Measurements from ENCODE around the gene NRF1.
"Not testable (repeated sequence)": the region's sequence is repeated elsewhere in the genome, so short reads cannot be mapped to it uniquely, and the experiment has no call there.

Gene NRF1

DNA sequence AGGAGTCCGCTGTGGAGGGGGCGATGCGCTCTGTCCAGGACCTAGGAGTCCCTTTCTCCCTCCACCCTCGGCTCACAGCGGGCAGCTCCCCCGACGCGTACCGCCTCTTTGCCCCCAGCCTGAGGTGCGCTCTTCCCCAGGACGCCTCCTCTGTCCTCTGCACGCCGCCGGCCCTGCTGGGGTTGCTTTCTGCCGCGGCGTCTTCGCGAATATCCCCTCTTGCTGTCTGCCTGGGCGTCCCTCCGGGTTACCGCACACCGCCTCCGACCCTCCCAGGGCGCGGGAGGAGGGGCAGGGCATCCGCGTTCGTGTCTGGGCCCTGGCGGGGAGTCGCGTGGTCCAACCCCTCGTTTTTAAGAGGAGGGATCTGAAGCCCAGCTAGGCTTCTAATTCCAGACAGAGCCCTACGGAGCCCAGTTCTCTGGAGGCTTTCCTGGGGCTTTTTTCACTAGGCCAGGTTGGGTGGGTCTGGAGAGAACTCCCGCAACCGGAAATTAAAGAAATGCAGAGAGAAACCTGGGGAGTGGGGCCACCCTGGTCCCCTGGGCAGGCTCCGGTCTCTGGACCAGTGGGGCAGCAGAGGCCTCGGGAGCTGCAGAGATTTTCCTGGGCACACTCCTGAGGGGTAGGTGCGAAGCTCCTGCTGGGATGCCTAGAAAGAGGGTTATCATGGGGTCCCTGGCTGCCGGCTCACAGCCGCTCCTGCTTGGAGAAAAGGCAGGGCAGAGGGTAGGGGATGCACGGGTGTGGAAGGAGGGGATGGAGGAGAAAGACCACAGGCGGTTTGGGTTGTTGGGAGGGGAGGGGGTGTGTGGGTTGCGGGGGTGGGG, 174.4 kb downstream of the NRF1 start:
- DNase-seq: no peak

DNA sequence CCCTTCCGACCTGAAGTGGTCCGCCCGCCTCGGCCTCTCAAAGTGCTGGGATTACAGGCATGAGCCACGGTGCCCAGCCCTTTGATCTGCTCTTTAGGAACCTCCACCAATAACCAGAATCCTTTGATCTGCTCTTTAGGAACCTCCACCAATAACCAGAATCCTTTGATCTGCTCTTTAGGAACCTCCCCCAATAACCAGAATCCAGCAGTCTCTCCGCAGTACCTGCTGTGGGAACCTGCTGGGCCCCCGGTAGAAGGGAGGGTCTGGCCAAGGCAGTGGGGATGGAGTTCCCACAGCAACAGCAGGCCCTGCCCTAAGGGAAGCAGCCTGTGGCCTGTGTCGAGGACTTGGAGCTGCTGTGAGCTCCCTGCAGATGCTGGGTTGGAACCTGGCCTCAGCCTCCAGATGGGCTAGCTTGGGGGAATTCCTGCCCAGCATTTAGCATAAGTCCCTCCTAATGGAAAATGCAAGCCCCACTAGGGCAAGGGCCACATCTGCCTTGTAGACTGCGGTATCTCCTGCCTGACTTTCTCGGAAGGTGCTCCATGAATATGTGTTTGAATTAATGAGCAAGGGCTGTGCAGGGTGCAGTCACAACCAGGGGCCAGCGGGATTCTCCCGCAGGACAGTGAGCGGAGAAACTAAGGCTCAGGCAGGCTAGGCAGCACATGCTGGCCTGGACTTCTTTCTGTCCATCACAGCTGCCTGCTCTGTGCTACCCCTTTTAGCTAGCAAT, 175.5 kb downstream of the NRF1 start:
- no peak for DNase-seq

DNA sequence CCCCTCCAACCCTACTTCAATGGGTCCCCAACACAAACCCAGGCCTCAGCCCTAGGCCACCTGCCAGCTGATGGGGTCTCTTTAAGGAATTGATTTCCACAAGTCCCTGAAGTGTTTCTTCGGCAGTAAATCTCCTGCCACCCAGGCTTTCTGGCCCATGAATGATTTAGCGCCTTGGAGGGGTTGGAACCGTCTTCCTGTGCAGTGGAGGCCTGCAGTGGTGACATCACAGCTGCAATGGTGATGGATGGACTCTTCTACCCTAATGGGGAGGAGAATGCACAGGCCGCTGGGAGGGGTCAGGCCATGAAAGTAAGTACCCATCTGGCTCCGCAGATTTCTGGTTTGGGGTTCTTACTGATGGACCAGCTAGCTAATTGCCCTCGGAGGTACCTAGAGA, 177.5 kb downstream of the NRF1 start:
- DNase-seq: no peak

DNA sequence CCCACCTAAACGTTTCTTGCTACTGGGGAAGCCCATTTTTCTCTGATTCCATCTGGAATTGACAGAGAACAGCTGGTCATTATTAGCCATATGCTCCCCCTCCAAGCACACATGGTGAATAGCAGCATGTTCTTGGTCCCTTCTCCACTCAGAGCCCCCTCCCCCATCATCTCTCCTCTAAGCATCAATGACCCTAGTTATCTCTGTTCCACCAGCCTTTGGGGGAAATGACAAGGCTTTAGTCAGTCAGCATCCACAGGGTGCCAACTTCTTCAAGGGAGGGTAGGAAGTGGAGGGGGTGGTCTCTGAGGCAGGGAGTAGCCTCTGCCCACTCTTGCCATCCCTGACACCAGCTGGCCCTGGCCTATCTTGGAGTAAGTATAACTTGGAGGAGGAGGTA, 178.1 kb downstream of the NRF1 start:
- DNase-seq: no peak

DNA sequence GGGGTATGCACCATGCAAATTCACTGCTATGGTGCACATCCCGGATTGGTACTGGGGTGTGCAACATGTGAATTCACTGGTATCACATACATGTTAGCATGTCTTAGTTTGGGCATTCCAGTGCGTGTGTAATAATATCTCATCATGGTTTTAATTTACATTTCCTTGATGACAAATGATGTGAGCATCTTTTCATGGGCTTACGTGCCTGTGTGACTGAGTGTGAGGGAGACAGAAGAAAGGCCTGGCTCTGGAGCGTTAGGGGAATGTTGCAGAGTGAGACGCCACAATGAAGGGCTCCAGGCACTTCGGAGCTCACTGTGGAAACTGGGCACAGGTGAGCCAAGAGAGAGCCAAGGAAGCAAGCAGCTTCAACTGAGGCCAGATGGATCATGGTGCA, 178.6 kb downstream of the NRF1 start:
- no peak for DNase-seq

DNA sequence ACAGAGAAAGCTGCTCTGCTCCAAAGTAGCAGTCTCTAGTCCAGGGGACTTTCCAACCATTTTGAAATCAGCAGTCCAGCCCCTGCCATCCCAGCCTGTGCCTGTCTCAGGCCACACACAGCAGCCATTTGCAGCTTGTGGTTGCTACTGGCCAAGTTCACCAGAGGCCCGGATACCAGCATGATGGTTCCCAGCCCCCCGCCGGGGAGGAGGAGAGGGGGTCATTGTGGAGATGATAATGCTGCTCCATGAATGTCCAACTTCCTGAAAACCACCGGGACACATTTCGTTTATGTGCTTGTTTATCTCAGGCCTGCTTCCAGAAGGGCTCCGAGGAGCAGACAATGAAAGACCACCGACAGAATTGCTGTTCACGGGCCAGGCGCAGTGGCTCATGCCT, 181.2 kb downstream of the NRF1 start:
- DNase-seq: no peak

DNA sequence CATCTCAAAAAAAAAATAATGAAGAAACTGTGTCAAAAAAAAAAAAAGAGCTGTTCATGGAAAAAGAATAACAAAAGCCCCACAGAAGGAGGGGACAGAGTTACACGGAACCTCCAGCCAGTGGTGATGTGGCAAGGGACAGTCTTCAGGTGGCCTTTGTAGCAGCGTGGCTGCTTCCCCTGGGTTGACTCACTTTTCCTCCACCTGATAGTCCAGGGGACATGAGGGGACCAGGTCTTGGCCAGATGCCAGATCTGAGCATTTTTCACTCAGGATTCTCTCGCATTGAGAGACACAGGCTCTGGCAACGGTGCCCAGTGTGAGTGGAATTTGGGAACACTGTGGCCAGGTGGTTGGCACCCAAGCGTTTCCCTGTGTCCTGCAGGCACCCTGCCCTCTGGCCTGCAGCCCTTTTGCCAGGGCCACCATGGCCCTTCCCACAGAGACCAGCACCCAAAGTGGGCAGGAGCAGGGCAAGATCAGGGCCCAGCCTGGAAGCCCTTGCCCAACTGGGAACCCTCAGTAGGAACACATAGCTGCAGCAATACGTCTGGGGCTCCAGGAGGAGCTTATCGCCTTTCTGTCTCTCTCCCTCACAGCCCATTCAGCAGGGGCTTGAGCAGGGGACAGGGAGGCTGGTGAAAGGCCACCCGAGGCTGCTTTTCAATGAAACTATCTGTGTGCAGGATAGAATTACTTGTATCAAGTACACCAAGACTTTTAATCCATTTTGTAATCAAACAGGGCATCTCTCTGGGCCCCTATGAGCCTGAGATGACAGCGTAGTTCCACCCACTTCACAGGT, 182.2 kb downstream of the NRF1 start:
- no peak for DNase-seq

DNA sequence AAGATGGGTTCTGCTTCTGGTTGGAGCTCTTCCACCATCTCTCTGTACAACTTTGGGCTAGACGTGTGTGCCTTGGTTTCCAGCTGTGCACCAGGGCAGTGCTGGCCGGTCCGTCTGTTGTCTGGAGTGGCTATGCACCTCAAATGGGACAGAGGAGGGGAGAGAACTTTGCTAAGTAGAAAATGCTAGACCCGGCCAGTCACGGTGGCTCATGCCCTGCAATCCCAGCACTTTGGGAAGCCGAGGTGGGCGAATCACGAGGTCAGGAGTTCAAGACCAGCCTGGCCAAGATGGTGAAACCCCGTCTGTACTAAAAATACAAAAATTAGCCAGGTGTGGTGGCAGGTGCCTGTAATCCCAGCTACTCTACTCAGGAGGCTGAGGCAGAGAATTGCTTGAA, 182.9 kb downstream of the NRF1 start:
- not testable (repeated sequence) for DNase-seq

DNA sequence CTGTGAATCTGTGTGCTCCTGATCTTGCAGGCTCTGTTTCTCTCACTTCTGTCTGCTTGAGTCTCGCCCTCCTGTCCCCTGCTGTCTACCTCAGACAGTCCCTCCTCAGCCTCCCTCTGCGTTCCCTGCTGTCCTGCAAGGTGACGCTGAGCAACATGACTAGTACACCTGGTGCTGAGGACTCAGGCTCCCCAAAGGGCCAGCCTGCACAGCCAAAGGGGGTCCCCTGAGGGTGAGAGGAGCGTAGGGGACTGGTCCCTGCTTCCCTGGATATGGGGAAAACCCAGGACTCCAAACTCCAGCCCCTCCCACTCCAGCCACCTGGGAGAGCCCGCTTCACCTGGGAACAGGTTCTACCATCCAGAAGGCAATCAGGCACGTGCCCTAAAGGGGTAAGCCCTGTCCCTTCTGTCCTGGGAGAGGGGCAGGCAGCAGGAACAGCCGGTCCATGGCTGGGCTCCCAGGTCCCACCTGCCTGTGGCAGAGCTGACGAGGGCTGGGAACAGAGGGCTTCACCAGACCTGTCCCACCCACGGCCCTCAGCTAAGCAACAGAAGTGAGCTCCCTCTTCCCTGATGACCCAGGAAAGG, 184.8 kb downstream of the NRF1 start:
- DNase-seq: no peak

DNA sequence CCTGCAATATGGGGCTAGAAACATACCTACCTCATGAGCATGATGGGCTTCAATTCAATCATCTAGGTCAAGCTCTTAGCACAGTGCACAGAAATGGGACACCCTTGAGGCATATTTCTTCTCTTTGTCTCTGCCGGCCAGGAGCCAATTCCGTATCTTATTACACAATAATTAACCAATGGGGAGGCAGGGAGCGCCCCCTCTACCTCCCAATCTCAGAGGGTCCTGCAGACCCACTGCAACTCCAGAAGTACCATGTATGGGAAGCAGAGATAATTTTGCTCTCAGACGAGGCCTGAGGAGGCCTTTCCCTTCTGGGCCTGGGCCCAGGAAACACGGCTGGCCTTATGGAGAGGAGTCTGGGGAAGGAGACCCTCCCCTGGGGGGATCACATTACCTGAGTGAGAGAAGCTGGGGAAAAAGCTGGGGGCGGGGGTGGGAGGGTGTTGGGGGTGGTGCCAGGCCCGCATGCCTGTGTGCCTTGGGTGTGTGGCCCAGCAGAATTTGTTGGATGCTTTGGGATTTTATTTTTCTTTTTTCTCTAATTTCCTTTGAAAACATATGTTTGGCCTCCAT, 185.8 kb downstream of the NRF1 start:
- DNase-seq: no peak

DNA sequence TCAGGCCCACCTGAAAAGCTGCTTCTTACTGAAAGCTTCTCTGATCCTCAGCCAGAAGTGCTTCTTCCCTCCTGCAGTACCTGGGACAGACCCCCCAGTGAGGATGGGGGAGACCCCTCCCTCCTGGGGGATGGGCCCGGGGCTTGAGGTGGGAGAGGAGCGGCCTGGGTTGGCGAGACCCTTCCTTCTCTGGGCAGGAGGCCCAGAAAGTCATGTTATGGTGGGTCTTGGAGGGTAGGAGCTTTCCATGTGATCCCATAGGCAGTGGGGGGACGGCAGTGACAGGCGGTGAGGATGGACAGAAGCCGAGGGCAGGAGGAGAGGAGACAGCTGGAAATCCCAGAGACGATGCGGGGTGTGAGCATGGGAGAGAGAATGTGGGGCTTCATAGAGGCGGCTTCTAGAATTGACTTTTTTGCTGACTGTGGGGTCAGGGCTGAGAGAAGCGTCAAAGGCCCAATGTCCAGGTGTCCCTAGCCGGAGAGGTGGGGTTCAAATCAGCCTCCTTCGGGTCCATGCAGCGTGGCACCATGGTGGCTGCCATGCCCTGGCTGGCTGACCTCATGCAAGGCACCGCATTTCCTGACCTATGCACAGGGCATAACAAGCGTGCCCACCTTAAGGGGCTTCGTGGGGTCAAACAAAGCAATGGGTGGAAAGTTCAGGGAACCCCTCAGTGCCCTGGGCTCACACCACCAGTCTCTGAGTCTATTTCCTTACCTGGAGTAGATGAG, 187.3 kb downstream of the NRF1 start:
- no peak for DNase-seq

DNA sequence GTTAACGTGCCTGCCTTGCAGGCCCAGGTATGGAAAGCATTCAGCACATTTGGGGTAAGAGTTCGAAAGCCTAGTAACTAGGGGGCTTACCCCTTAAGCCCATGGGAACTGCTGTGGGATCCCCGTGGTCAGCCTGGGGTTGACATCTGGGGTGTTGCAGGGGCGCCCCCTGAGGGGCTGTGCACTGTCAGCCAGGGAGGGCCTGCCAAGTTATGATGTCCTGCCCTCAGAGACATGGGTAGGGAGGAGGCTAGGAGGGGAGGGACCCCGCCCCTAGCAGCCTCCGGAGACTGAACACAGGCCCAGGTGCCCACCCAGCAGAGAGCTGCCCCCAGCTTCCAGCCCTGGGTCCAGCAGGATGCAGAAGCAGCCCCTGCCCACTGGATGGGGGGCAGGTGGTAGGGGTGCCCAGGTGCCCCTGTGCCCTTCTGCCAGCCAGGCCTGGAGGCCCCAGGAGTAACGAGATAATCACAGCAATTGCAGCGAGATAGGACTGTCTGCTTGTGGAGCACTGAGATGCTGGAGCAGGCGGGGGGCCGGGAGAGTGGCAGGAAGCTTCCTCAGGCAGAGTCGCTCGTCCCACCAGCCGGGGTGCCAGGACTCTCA, 187.9 kb downstream of the NRF1 start:
- no peak for DNase-seq

DNA sequence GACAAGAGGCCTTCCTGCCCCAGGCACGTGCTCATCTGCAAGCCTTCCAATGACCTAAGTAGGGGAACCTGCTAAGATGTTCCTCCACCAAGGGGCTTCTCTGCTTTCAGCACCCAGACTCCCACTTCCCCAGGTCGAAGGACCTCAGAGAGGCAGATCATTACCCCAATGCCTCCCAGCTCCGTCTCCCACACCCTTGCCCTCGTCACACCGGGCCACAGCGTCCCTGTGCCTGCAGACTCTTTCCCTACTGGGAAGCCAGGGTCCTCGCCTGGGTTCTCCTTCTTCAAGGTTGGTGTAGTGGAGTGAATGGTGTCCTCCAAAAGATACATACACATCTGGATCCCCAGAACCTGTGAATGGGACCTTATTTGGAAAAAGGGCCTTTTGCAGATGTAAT, 189.4 kb downstream of the NRF1 start:
- no peak for DNase-seq

DNA sequence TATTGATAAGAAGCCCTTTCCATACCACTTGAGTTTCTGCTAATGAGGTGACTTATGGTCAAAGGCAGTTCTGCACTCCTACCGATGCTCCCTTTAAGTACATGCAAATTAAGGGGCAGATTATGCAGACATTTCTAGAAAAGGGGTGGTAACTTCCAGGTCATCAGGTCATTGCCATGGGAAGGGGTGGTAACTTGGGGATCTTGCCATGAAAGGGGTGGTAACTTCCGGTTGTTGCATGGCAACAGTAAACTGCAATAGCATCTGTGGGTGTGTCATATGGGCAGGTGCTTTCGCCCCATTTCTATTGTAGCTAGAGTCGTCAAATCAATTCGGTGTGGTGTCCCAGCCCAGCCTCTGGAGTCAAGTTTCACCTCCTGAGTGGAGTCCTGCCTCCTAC, 190.4 kb downstream of the NRF1 start:
- no peak for DNase-seq

DNA sequence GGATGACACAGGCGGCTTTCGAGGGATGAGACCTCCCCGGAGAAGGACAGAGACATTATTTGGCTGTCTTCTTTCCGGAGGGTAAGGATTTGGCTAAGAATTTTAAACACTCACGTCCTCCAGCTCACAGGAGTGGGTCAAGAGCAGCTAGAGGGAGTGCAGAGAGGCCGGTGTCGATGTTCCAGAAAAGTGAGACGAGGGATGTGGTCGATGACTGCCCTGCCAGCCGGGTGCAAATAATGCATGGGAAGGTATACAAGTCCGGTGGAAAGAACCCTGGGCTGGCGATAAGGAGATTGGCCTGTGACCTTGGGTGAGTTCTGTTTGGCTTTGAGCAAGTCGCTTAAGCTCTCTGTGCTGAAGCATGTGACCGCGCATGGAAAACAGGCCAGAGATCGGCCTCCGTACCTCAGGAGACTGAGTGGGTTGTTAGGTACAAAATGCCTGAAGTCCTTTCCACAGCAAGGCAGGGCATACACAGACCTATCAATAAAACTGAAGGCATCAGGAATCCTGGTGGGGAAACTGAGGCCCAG, 192.1 kb downstream of the NRF1 start:
- DNase-seq: no peak

DNA sequence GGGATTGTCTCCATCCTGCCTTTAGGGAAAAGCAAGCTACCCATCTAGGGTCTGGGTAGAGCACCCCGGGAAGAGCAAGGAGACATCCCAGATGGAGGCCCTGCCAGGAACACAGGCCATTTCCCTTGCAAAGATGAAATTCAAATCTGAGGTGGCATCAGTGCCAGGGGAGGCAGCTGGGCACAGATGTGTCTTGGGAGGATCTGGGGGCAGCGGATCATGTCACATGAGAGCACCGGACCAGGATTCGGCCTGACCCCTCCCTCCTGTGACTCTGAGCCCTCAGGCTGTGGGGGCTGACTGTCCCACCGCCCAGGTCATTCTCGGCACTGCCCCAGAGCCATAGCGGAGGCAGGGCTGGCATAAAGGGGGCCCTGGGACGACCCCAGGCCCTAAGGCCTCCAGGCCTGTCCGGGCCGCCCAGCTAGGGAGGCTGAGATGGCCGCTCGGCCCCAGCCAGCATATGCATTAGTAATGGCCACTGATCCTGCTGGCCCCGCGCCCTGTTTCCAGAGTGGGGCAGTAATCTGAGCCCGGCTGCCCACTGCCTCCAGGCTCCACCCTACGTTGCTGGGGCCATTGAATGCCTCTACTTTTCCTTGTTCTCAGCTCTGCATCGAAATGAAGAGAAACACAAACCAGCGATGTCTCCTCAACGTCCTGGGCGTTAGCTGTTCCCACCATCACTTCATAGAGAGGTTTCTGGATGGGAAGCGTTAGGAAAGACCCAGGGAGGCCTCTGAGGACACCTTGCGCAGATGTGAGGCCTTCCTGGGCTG, 192.8 kb downstream of the NRF1 start:
- no peak for DNase-seq

DNA sequence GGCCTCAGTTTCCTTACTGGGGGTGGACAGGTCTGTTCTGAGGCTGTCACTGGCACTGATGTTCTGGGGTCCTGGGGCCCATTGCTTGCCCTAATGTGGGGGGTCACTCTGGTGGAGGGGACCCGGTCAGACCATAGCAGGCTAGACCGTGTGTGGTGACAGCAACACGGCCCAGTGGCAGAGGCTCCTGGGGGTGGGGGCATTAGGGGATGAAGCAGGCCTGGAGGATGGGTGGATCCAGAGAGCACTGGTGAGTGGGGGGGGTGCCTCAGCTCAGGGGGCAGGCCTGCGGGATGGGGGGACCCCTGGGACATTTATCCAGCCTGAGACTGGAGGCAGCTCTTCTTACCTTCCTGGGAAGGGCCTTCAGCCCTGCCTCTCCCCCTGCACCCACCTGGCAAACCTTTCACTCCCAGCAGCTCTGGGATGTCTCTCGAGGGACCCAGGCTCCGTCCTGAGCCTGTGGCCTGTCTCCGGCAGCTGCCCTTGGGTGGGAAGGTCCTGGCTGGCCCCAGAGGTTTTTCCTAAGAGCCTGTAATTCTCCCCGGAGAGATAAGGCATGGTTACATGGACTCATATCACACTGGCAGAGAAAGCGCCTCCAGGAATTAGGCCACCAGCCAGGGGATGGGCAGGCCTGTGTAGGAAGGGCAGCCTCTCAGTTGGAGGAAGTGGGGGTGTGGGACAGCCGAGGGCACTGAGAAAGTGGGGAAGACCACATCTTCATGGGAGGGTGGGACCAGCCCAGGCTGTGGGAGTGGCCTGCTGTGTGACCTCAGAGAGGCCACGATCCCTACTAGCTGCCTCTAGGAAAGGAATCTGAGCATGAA, 193.6 kb downstream of the NRF1 start:
- DNase-seq: no peak
